Upper lobe of right lung (tissue), 1 donor: ENCODE data around the gene DCLRE1B. TPM values are rescaled to one million over a fixed set of nuclear protein-coding genes. Genes with fewer than 3 reads are reported as not detected.

ENCODE experiments used
- ATAC-seq: fragments of 200-7000 bp; cut with Tn5 transposase; one replicate; pipeline ENCODE4 v1.9.1; 2020; ENCODE audit warnings: mild to moderate bottlenecking, moderate library complexity
- DNase-seq: peaks from one replicate; pipeline ENCODE4 v3.0.0-alpha.2; 2020
- H3K27ac ChIP-seq: fragments of 200-600 bp; one replicate; pipeline ENCODE4 v1.8.0; 2022
- H3K27me3 ChIP-seq: fragments of 200-600 bp; one replicate; pipeline ENCODE4 v1.8.0; 2022; ENCODE audit warnings: mild to moderate bottlenecking
- H3K36me3 ChIP-seq: fragments of 200-600 bp; one replicate; pipeline ENCODE4 v1.8.0; 2022
- H3K4me1 ChIP-seq: fragments of 200-600 bp; one replicate; pipeline ENCODE4 v1.8.0; 2022
- H3K4me3 ChIP-seq: fragments of 200-600 bp; one replicate; pipeline ENCODE4 v1.8.0; 2022; ENCODE audit warnings: mild to moderate bottlenecking
- H3K9me3 ChIP-seq: fragments of 200-600 bp; one replicate; pipeline ENCODE4 v1.8.0; 2022
- intact Hi-C: fragments of 100-400 bp; cut with DNase I; formaldehyde crosslinking; loops from one replicate; pipeline ENCODE4 v1.11.0; 2022
- total RNA-seq: library from RNA; stranded (reverse); fragmentation: NEBNext Ultra II Directional; extraction: Animal tissue kit (Norgen Biotek cat#: 25700); gene quantifications from one replicate; pipeline ENCODE4 v1.2.1, GENCODE V29; 2021
- TF ChIP-seq, protein P1 (sequence below): fragments of 200-600 bp; IDR thresholded peaks from one replicate; pipeline ENCODE4 v1.8.0; 2022; ENCODE audit warnings: antibody characterized with exemption
- donor health status: DM: no; HTN: yes; CAD: no; lungs with severe emphysema.

The DCLRE1B gene
- total RNA-seq, 1 donor from 2014 or later: 6.6 TPM

GRCh38 chr1:113934511-113935055 lies 29.5 kb downstream of the DCLRE1B start:
- TF ChIP-seq, protein P1, sequence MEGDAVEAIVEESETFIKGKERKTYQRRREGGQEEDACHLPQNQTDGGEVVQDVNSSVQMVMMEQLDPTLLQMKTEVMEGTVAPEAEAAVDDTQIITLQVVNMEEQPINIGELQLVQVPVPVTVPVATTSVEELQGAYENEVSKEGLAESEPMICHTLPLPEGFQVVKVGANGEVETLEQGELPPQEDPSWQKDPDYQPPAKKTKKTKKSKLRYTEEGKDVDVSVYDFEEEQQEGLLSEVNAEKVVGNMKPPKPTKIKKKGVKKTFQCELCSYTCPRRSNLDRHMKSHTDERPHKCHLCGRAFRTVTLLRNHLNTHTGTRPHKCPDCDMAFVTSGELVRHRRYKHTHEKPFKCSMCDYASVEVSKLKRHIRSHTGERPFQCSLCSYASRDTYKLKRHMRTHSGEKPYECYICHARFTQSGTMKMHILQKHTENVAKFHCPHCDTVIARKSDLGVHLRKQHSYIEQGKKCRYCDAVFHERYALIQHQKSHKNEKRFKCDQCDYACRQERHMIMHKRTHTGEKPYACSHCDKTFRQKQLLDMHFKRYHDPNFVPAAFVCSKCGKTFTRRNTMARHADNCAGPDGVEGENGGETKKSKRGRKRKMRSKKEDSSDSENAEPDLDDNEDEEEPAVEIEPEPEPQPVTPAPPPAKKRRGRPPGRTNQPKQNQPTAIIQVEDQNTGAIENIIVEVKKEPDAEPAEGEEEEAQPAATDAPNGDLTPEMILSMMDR: no peak

GRCh38 chr1:113935176-113935575 lies 30.1 kb downstream of the DCLRE1B start:
- peaks cover 61% of the 10 kb centered on the region for H3K4me1 ChIP-seq
- no peaks in the 10 kb centered on the region for H3K9me3 ChIP-seq
- H3K27ac ChIP-seq: no peak overlapping the region
- peaks cover under 1% of the 10 kb centered on the region for H3K36me3 ChIP-seq
- intact Hi-C loops: no loop called here
- DNase-seq: no peak
- ATAC-seq: no peak
- H3K27me3 ChIP-seq: no peaks in the 10 kb centered on the region
- TF ChIP-seq, protein P1: no peak
- H3K4me3 ChIP-seq: no peak overlapping the region

More at GRCh38 chr1:113934511-113935055, 29.5 kb downstream of the DCLRE1B start:
- H3K27me3 ChIP-seq: no peaks in the 10 kb centered on the region
- no peaks in the 10 kb centered on the region for H3K9me3 ChIP-seq
- no peak for ATAC-seq
- H3K27ac ChIP-seq: no peak overlapping the region
- intact Hi-C loops: no loop called here
- no peak for DNase-seq
- H3K4me3 ChIP-seq: no peak overlapping the region
- H3K36me3 ChIP-seq: no peaks in the 10 kb centered on the region
- H3K4me1 ChIP-seq: peaks cover 55% of the 10 kb centered on the region

DNA sequence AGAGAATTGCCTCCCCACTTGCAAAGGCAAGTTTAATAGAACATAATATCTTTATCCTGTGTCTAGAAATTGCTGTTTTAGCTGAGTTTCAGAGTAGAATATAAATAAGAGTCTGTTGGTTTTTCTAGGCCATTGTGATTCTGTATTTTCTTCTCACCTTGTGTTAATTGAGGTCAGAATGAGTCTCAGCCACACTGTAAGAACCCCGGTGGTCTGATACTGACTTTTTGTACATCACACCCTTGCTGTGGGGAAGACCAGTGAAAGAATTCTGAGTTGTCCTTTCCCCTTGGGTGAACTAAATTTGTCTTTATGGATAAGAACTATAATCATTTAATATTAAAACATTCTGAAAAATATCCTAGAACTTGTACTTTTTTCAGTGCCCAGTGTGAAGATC lies 30.8 kb downstream of the DCLRE1B start:
- Histone ChIP-seq H3K9me3 (no peaks in the 10 kb centered on the region), H3K4me3 (no peak overlapping the region), H3K27ac (no peak overlapping the region), H3K27me3 (no peaks in the 10 kb centered on the region), H3K4me1 (peaks cover 60% of the 10 kb centered on the region), H3K36me3 (peaks cover 8% of the 10 kb centered on the region)
- ATAC-seq (no peak), DNase-seq (no peak)
- TF ChIP-seq, protein P1: no peak
- intact Hi-C loops: no loop called here

GRCh38 chr1:113937146-113937545 lies 32.0 kb downstream of the DCLRE1B start:
- no peaks in the 10 kb centered on the region for H3K27me3 ChIP-seq
- TF ChIP-seq, protein P1: no peak
- H3K4me3 ChIP-seq: no peak overlapping the region
- peaks cover 20% of the 10 kb centered on the region for H3K36me3 ChIP-seq
- ATAC-seq (no peak), DNase-seq (no peak)
- no peaks in the 10 kb centered on the region for H3K9me3 ChIP-seq
- peaks cover 50% of the 10 kb centered on the region for H3K4me1 ChIP-seq
- intact Hi-C loops: no loop called here
- H3K27ac ChIP-seq: no peak overlapping the region

DNA sequence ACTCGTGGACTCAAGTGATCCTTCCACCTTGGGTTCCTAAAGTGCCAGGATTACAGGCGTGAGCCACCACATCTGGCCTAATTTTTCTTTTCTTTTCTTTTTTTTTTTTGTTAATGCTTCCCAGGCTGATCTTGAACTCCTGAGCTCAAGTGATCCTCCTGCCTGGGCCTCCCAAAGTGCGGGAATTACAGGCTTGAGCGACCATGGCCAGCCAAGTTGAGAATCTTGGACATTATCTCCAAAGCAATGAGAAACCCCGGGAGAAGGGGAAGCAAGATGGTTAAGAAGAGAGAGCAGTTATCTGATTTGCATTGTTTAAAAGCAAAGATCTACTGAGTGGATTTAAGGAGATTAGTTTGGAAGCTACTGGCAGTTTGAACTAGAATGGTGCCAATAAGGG lies 33.1 kb downstream of the DCLRE1B start:
- H3K4me3 ChIP-seq: no peak overlapping the region
- no peak overlapping the region for H3K27ac ChIP-seq
- no peaks in the 10 kb centered on the region for H3K9me3 ChIP-seq
- DNase-seq (no peak), ATAC-seq (no peak)
- intact Hi-C loops: no loop called here
- H3K36me3 ChIP-seq: peaks cover 26% of the 10 kb centered on the region
- H3K27me3 ChIP-seq: no peaks in the 10 kb centered on the region
- TF ChIP-seq, protein P1: no peak
- peaks cover 42% of the 10 kb centered on the region for H3K4me1 ChIP-seq
